Breast epithelium (tissue), 4 donors: ENCODE data around the gene OSBPL5. TPM values are rescaled to one million over a fixed set of nuclear protein-coding genes. Genes with fewer than 3 reads are reported as not detected.

Source experiments
- DNase-seq, 2 donors: peaks; one replicate each; pipeline ENCODE4 v3.0.0-alpha.2; 2019; ENCODE audit warnings: low spot score in 2 of 2
- H3K27ac ChIP-seq, 2 donors: fragments of 200-600 bp; sonication (generic) in 1 of 2; one replicate each; pipeline ENCODE4 v1.5.1; 2016 to 2019; ENCODE audit warnings: mild to moderate bottlenecking in 1 of 2
- H3K27me3 ChIP-seq, 2 donors: fragments of 200-600 bp; sonication (generic) in 1 of 2; one replicate each; pipeline versions ENCODE4 v1.5.1 to v1.6.0; 2017 to 2019; ENCODE audit warnings: control low read depth in 1 of 2, mild to moderate bottlenecking in 1 of 2
- H3K36me3 ChIP-seq: fragments of 200-600 bp; one replicate; pipeline ENCODE4 v1.5.1; 2019
- H3K4me1 ChIP-seq, 2 donors: fragments of 200-600 bp; sonication (generic); one replicate each; pipeline ENCODE4 v1.5.1; 2016 to 2019; ENCODE audit warnings: control low read depth in 1 of 2
- H3K4me3 ChIP-seq, 3 donors: fragments of 200-600 bp; sonication (generic); 1 replicate in 2 of 3; 2 replicates in 1 of 3; pipeline ENCODE4 v1.5.1; 2016 to 2019; ENCODE audit warnings: mild to moderate bottlenecking in 3 of 3, moderate library complexity in 2 of 3
- H3K9me3 ChIP-seq, 2 donors: fragments of 200-600 bp; sonication (generic) in 1 of 2; one replicate each; pipeline ENCODE4 v1.5.1; 2016 to 2019; ENCODE audit warnings: control low read depth in 1 of 2
- CTCF ChIP-seq, 3 donors: fragments of 450-650 bp; IDR thresholded peaks; one replicate each; pipeline ENCODE4 v1.5.1; 2016 to 2017; ENCODE audit warnings: antibody characterized with exemption in 3 of 3, mild to moderate bottlenecking in 3 of 3, moderate library complexity in 3 of 3
- POLR2A ChIP-seq: fragments of 450-650 bp; IDR thresholded peaks from one replicate; pipeline ENCODE4 v1.6.1; 2016; ENCODE audit warnings: antibody characterized with exemption, mild to moderate bottlenecking, moderate library complexity
- POLR2AphosphoS5 ChIP-seq, 3 donors: sonication (generic); formaldehyde crosslinking; IDR thresholded peaks; one replicate each; pipeline ENCODE4 v1.6.1; 2017; ENCODE audit warnings: antibody characterized with exemption in 3 of 3
- intact Hi-C: fragments of 100-400 bp; cut with DNase I; formaldehyde crosslinking; loops from one replicate; pipeline ENCODE4 v1.15.1; 2023; ENCODE audit warnings: low total_unique reads
- total RNA-seq, 3 donors: library from RNA; depleted of rRNA; stranded (reverse); fragments of >200 nt; gene quantifications; one replicate each; pipeline ENCODE4 v1.1.0, GENCODE V29; 2016

OSBPL5 gene
- total RNA-seq, 3 donors from 2014 or later, result 25.3 to 64.2 (median 27.8) TPM

DNA sequence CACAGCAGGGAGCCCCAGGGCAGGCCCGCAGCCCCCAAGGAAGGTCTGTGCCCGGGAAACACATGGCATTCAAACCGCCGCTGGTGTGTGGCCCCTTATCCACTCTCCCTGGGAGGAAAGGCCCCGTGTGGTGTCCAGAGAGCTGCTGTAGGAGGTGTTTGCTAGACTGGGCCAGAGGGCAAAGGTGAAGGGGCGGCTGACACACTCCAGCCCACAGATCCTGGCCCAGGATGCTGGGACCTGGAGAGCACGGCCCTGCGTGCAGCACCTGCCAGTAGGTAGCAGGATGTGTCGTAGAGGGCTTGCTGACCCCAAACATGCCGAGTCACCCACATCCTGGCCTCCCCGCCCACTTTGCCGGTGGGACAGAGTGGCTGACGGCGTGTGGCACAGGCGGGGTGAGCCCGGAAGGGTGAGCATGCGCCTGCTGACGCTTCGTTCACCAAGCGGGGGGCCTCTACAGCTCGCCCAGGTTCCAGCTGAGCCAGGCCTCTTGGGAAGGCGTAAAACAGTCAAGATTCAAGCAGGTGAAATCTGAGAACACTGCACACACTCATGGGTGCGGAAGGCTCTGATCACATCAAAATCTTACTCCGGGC, 11.0 kb downstream of the OSBPL5 start:
- peaks cover 18 to 30% of the 10 kb centered on the region in 2 donors for H3K4me1 ChIP-seq
- intact Hi-C loops, result no loop called here
- peak overlapping the region; percentile 58 to 93 for H3K27ac ChIP-seq
- no peaks in the 10 kb centered on the region for H3K36me3 ChIP-seq
- no peaks in the 10 kb centered on the region for H3K27me3 ChIP-seq
- H3K4me3 ChIP-seq, result peak overlapping the region in 1 of 3 donors; percentile 50
- TF ChIP-seq POLR2AphosphoS5 (IDR thresholded peaks at IDR 0.05) (no peak), CTCF (IDR thresholded peaks at IDR 0.05) (no peak), POLR2A (no peak)
- no peaks in the 10 kb centered on the region for H3K9me3 ChIP-seq
- DNase-seq, result no peak

GRCh38 chr11:3153291-3153861, 11.7 kb downstream of the OSBPL5 start:
- Histone ChIP-seq H3K4me3 (peak overlapping the region in 1 of 3 donors; percentile 50), H3K4me1 (peaks cover 13 to 28% of the 10 kb centered on the region in 2 donors), H3K9me3 (no peaks in the 10 kb centered on the region), H3K36me3 (no peaks in the 10 kb centered on the region), H3K27me3 (no peaks in the 10 kb centered on the region), H3K27ac (peak overlapping the region; percentile 58 to 93)
- peak in 2 of 3 donors; percentile 8 to 45 for TF ChIP-seq POLR2AphosphoS5 (IDR thresholded peaks at IDR 0.05)
- TF ChIP-seq CTCF (IDR thresholded peaks at IDR 0.05), result no peak
- no peak for TF ChIP-seq POLR2A
- intact Hi-C loops, result no loop called here
- DNase-seq, result no peak

DNA sequence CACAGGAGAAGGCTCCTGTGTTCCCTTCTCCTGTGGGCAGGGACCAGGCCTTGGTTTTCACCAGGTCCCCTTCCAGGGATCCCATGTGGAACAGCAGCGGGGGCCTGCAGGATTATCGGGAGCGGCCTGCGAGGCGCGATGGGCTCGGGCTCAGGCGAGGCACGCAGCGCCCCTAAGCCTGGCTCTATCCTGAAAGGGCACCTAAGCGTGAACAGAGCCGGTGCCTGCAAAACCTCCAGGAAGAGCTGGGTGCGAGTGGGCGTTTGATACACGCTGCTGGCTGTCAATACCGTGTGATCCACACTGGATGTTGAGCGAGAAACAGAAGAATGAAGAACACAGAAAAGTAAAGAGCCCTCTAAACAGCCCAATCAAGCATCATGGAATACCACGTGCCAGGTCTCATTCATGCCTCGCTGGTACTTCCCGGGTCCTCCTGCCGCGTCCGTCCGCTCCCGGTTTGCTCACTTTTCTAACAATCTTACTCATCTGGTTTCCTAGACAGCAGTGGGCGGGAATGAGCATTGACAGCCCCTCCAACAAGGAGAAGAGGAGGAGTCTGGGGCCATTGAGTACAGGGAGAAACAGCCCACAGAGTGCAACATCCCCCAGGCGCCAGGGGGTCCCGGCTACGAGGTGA, 12.5 kb downstream of the OSBPL5 start:
- H3K27ac ChIP-seq, result peak overlapping the region; percentile 27 to 93
- no peaks in the 10 kb centered on the region for H3K36me3 ChIP-seq
- TF ChIP-seq POLR2AphosphoS5 (IDR thresholded peaks at IDR 0.05) (no peak), CTCF (IDR thresholded peaks at IDR 0.05) (no peak), POLR2A (no peak)
- no peaks in the 10 kb centered on the region for H3K9me3 ChIP-seq
- intact Hi-C loops, result no loop called here
- no peak for DNase-seq
- H3K4me1 ChIP-seq, result peaks cover 13 to 24% of the 10 kb centered on the region in 2 donors
- peak overlapping the region in 1 of 3 donors; percentile 39 for H3K4me3 ChIP-seq
- H3K27me3 ChIP-seq, result no peaks in the 10 kb centered on the region

DNA sequence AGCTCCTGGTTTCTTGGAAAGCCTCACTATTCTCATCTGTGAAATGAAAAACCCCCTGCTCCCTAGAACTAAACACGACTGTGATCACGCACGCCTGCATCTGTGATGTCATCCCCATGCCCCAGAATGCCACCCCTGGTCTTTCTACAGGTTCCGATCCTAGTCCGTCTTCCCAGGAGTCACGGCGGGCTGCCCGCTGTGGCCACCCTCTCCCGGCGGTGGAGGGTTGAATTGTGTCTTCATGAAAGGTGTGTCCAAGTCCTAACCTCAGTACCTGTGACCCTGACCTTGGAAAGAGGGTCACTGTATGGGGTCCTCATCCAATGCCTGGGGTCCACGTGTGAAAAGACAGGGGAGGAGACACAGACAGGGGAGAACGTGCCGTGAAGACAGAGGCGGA, 14.4 kb downstream of the OSBPL5 start:
- intact Hi-C loops, result no loop called here
- Histone ChIP-seq H3K27ac (no peak overlapping the region), H3K9me3 (no peaks in the 10 kb centered on the region), H3K4me3 (no peak overlapping the region), H3K36me3 (no peaks in the 10 kb centered on the region), H3K4me1 (peaks cover 8 to 9% of the 10 kb centered on the region in 2 donors), H3K27me3 (no peaks in the 10 kb centered on the region)
- TF ChIP-seq CTCF (IDR thresholded peaks at IDR 0.05), result no peak
- no peak for TF ChIP-seq POLR2AphosphoS5 (IDR thresholded peaks at IDR 0.05)
- TF ChIP-seq POLR2A, result no peak
- DNase-seq, result no peak

DNA sequence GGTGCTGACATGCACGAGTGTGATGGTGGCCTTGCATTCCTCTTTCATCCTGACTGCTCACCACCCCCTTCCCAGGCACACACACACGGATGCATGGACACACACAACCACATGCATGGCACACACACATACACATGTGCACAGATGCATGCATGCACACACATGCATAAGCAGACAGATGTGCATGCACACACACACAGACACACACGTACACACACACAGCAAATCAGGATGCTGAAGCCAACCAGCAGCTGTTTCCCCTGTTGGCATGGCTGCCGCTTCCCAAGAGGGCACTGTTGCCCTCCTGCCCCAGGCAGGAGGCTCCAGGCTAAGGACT, 15.3 kb downstream of the OSBPL5 start:
- Histone ChIP-seq H3K27me3 (no peaks in the 10 kb centered on the region), H3K9me3 (no peaks in the 10 kb centered on the region), H3K27ac (no peak overlapping the region), H3K4me3 (no peak overlapping the region), H3K36me3 (no peaks in the 10 kb centered on the region), H3K4me1 (peaks cover 6 to 9% of the 10 kb centered on the region in 2 donors)
- DNase-seq, result no peak
- intact Hi-C loops, result no loop called here
- no peak for TF ChIP-seq CTCF (IDR thresholded peaks at IDR 0.05)
- TF ChIP-seq POLR2AphosphoS5 (IDR thresholded peaks at IDR 0.05), result no peak
- TF ChIP-seq POLR2A, result no peak
